PC-9 (cell line): ENCODE measurements around the gene CPT1C. TPM values are rescaled to one million over a fixed set of nuclear protein-coding genes. Genes with fewer than 3 reads are reported as not detected.

Experiments used
- BruUV-seq: library from RNA; stranded (reverse); fragments of 400-500 nt; replicated peaks from 2 replicates; lab custom pipeline; 2021; lab: Mats Ljungman, UMichigan
- CTCF ChIA-PET: fragments of 300-600 bp; sonication (Branson Sonifier 250); formaldehyde crosslinking; loops from one replicate; lab custom pipeline; 2022; ENCODE audit warnings: antibody characterized with exemption; lab: Charles Lee
- POLR2A ChIA-PET: fragments of 300-600 bp; sonication (Branson Sonifier 250); formaldehyde crosslinking; loops from one replicate; lab custom pipeline; 2022; ENCODE audit warnings: antibody characterized with exemption; ENCODE audit not compliant: unreplicated experiment; lab: Charles Lee
- DNase-seq, 2 experiments: peaks; one replicate each; pipeline versions ENCODE4 v3.0.0 to v3.0.0-alpha.2; 2015 to 2022; ENCODE audit warnings: mixed read lengths in 1 of 2
- H2AFZ ChIP-seq: fragments of 200-600 bp; sonication (generic); 2 replicates; pipeline ENCODE4 v1.8.1; 2017; ENCODE audit warnings: antibody characterized with exemption
- H3F3A ChIP-seq: fragments of 200-600 bp; sonication (generic); 2 replicates; pipeline ENCODE4 v1.8.1; 2017; ENCODE audit warnings: antibody characterized with exemption, mild to moderate bottlenecking, low read depth; ENCODE audit not compliant: insufficient read depth
- H3K27ac ChIP-seq: fragments of 200-600 bp; sonication (generic); 2 replicates; pipeline ENCODE4 v1.6.1; 2016; ENCODE audit warnings: mixed run types
- H3K27me3 ChIP-seq: fragments of 200-600 bp; sonication (generic); 2 replicates; pipeline ENCODE4 v1.6.1; 2016; ENCODE audit warnings: low read depth, mixed run types; ENCODE audit not compliant: insufficient read depth
- H3K36me3 ChIP-seq: fragments of 200-600 bp; sonication (generic); 2 replicates; pipeline ENCODE4 v1.6.1; 2016; ENCODE audit warnings: low read depth, mixed run types
- H3K4me1 ChIP-seq: fragments of 200-600 bp; sonication (generic); replicated peaks from 2 replicates; pipeline ENCODE4 v1.6.1; 2016; ENCODE audit warnings: mixed run types; ENCODE audit not compliant: insufficient read depth
- H3K4me2 ChIP-seq: fragments of 200-600 bp; sonication (generic); 2 replicates; pipeline ENCODE4 v1.6.1; 2017; ENCODE audit warnings: mixed run types
- H3K4me3 ChIP-seq: fragments of 200-600 bp; sonication (generic); 2 replicates; pipeline ENCODE4 v1.6.1; 2016; ENCODE audit warnings: mixed run types
- H3K79me2 ChIP-seq: fragments of 200-600 bp; sonication (generic); 2 replicates; pipeline ENCODE4 v1.6.1; 2017; ENCODE audit warnings: low read depth, mixed run types
- H3K9me2 ChIP-seq: fragments of 200-600 bp; sonication (generic); 2 replicates; pipeline ENCODE4 v1.8.1; 2017; ENCODE audit warnings: mild to moderate bottlenecking; ENCODE audit not compliant: insufficient read depth
- H3K9me3 ChIP-seq: fragments of 200-600 bp; sonication (generic); 2 replicates; pipeline ENCODE4 v1.8.1; 2016; ENCODE audit warnings: low read depth; ENCODE audit not compliant: insufficient read depth
- H4K20me1 ChIP-seq: fragments of 200-600 bp; sonication (generic); 2 replicates; pipeline ENCODE4 v1.8.1; 2017; ENCODE audit not compliant: insufficient read depth
- CTCF ChIP-seq: fragments of 200-600 bp; sonication (generic); conservative IDR thresholded peaks from 2 replicates; pipeline ENCODE4 v1.6.1; 2017; ENCODE audit warnings: mixed run types, antibody characterized with exemption, mild to moderate bottlenecking, moderate library complexity
- EZH2 ChIP-seq: fragments of 200-600 bp; sonication (generic); IDR thresholded peaks from 2 replicates; pipeline ENCODE4 v1.8.0; 2017; ENCODE audit warnings: antibody characterized with exemption, low read depth
- intact Hi-C: fragments of 100-400 bp; cut with micrococcal nuclease; formaldehyde crosslinking; loops from one replicate; pipeline ENCODE4 v1.10.0; 2022; ENCODE audit not compliant: unreplicated experiment
- total RNA-seq: library from RNA; stranded (reverse); gene quantifications from 2 replicates; pipeline ENCODE4 v1.2.3, GENCODE V29; 2021

The CPT1C gene
- total RNA-seq, 1 experiment from 2014 or later, result 1.7 TPM

- Histone ChIP-seq H3K9me2 (no peaks in the 10 kb centered on the region), H3K9me3 (peaks cover 11% of the 10 kb centered on the region), H4K20me1 (no peaks in the 10 kb centered on the region), H3K27me3 (no peaks in the 10 kb centered on the region), H3K4me2 (no peak overlapping the region), H3K4me1 (0 out of 2 replicates have a peak, but pooled peaks cover 4% of the 10 kb centered on the region), H3K27ac (no peak overlapping the region), H3K79me2 (no peaks in the 10 kb centered on the region), H3K36me3 (no peaks in the 10 kb centered on the region), H3K4me3 (no peak overlapping the region), H2AFZ (no peak overlapping the region), H3F3A (peaks cover 23% of the 10 kb centered on the region; the same call in 1 of the 2 replicates)
- POLR2A ChIA-PET, result no interaction called here
- TF ChIP-seq CTCF (no peak), EZH2 (no peak)
- CTCF ChIA-PET, result no interaction called here
- no peak for DNase-seq
- intact Hi-C loops, result no loop called here
- BruUV-seq, result no TSS peak
These were observed 61.8 kb downstream of the CPT1C start for GRCh38 chr19:49752701-49753100.

GRCh38 chr19:49755956-49756355 lies 65.0 kb downstream of the CPT1C start:
- Histone ChIP-seq H3K9me3 (peaks cover 11% of the 10 kb centered on the region), H3K4me2 (no peak overlapping the region), H3K36me3 (no peaks in the 10 kb centered on the region), H3K79me2 (no peaks in the 10 kb centered on the region), H4K20me1 (no peaks in the 10 kb centered on the region), H3K27me3 (no peaks in the 10 kb centered on the region), H3K4me1 (0 out of 2 replicates have a peak, but pooled peaks cover 4% of the 10 kb centered on the region), H3K4me3 (no peak overlapping the region), H3F3A (peaks cover 17% of the 10 kb centered on the region; the same call in 1 of the 2 replicates), H3K27ac (no peak overlapping the region), H2AFZ (no peak overlapping the region), H3K9me2 (no peaks in the 10 kb centered on the region)
- CTCF ChIA-PET, result no interaction called here
- no TSS peak for BruUV-seq
- TF ChIP-seq EZH2, result no peak
- TF ChIP-seq CTCF, result no peak
- POLR2A ChIA-PET, result interaction anchor here (0.6 kb wide), 2 partner anchors 21 to 80 kb away, joined by 3 to 4 read pairs; no protein-coding TSS in a partner anchor
- DNase-seq, result no peak
- intact Hi-C loops, result no loop called here

- Histone ChIP-seq H3K4me2 (no peak overlapping the region), H3F3A (peaks cover 7% of the 10 kb centered on the region; the same call in 1 of the 2 replicates), H3K27ac (no peak overlapping the region), H3K27me3 (no peaks in the 10 kb centered on the region), H3K79me2 (no peaks in the 10 kb centered on the region), H3K36me3 (no peaks in the 10 kb centered on the region), H4K20me1 (no peaks in the 10 kb centered on the region), H2AFZ (no peak overlapping the region), H3K9me2 (no peaks in the 10 kb centered on the region), H3K4me3 (no peak overlapping the region), H3K4me1 (0 out of 2 replicates have a peak, but pooled peaks cover 4% of the 10 kb centered on the region), H3K9me3 (peaks cover 7% of the 10 kb centered on the region)
- ChIA-PET CTCF (interaction anchor here (0.5 to 0.6 kb wide), 2 partner anchors 40 to 1109 kb away, joined by 3 read pairs; no protein-coding TSS in a partner anchor), POLR2A (no interaction called here)
- BruUV-seq, result no TSS peak
- no peak for DNase-seq
- intact Hi-C loops, result no loop called here
- no peak for TF ChIP-seq EZH2
- TF ChIP-seq CTCF, result no peak
These were observed 67.4 kb downstream of the CPT1C start for GRCh38 chr19:49758292-49758691.
